NOMO-1 (cell line): ENCODE results near the gene C8G.
A peak's percentile ranks its signal among the peaks of the same experiment; 100 is the strongest.

Source experiments
- DNase-seq, 2 experiments: peaks; one replicate each; lab custom pipeline; 2025; ENCODE audit not compliant: unreplicated experiment in 2 of 2; lab: John Stamatoyannopoulos, UW

Gene C8G

DNA sequence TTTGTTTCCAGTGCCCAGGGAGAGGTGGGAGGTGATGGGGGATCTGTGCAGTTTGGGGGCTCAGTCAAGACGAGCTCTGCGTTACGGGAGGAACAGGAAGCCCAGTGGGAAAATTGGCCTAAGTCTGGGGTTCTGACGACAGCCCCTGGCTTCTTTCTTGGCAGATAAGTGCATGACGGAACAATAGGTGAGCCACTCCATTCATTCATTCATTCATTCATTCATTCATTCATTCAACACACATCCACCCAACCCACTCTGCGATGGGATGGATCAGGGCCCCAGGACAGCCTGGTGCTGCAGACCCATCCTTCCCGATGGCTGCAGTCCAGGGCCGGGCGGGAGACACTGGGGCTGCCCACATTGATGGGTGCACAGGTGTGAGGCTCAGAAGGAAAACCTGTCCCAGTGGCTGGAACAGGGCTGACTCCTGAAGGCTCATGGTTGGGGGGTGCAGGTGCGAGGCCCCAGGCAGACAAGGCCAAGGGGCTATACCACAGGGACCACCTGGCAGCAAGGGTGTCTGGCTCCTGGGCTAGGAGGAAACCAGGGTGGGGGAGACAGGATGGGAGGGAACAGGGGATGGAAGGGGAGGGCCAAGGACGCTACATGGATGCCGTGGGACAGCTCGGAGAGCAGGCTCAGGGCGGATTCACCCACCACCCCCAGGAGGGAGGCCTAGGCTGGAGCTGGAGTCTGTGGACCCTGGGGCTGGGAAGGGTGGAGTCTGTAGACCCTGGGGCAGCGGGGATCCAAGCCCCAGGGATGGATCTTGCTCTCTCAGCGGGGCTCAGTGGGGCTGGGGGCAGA lies 35.8 kb downstream of the C8G start:
- no peak for DNase-seq

DNA sequence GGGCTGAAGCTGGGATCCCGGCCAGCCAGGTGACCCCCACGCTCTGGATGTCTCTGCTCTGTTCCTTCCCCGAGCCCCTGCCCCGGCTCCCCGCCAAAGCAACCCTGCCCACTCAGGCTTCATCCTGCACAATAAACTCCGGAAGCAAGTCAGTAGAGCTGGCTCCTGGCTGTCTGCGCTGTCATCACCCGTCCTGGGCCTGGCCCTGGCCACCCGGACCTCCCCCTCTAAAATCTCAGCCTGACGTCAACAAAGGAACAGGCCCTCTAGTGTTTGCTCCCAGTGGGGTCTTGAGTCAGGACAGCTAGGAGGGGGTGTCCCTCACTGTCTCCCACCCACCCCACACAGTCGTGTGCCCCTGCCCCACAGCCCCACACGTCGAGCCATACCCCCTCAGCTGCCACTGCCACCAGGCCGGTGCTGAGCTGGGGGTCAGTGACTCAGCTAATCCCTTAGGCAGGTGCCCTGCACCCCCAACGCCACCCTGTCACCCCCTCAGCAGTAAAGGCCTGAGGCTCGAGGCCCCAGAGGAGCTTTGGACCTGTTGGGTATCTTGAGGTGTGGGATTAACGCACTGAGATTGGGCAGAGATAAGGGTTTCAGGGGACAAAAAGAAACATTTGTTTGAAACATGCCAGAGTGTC lies 36.7 kb downstream of the C8G start:
- DNase-seq, result no peak

GRCh38 chr9:136982232-136983051 lies 37.4 kb downstream of the C8G start, which contains the start of gene LCNL1:
LCNL1 (plus strand) TSS chr9:136982993; CDS start chr9:136983587, 594 bp downstream.
- no peak for DNase-seq

- DNase-seq, result no peak
Measured at GRCh38 chr9:136983167-136983566, 38.1 kb downstream of the C8G start.

DNA sequence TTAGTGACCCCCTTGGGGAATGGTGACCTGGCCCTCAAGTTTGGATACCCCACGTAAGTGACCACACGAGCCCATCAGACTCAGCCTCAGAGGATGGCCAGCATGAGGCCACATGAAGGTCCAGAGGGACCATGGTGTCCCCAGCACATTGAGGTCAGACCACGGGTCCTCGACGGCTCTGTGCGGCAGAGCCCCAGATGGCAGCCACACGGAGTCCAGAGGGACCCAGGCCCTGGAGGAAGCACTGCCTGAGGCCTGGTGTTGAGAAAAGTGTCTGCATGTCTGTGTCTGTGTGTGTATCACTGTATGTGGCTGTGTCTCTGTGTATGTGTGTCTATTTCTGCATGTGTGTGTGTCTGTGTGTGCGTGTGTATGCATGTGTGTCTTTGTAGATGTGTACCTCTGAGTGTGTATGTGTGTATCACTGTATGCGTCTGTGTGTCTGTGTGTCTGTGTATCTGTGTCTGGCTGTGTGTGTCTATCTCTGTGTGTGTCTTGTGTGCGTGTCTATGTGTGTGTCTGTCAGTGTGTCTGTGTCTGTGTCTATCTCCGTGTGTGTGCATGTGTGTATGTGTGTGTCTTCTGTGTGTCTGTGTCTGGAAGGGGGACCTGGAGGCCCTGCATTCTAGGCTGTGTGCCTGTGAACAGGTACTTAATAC lies 38.7 kb downstream of the C8G start:
- no peak for DNase-seq

GRCh38 chr9:136984464-136985026 lies 39.5 kb downstream of the C8G start:
- no peak for DNase-seq

- no peak for DNase-seq
Measured at GRCh38 chr9:136985027-136985602, 40.1 kb downstream of the C8G start.

DNA sequence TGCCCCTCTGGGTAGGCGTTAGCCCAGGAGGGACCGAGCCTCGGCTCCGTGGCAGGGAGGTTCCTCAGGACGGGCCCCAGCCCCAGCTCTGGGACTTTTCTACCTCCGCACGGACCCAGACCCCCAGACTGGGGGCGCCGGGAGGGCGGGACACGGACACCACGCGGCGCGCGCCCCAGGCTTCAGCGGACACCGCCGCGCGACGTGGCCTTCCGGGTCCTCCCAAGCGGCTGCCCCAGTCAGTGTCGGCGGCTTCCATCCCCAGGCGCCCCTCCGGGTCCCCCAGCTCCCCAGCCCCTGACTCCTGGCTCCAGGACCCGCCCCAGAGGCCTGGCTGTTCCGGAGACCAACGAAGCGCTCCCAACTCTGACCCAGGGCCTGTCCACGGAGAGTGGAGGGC lies 40.8 kb downstream of the C8G start:
- DNase-seq, result no peak

GRCh38 chr9:136988872-136989271 lies 43.8 kb downstream of the C8G start:
- DNase-seq, result no peak

DNA sequence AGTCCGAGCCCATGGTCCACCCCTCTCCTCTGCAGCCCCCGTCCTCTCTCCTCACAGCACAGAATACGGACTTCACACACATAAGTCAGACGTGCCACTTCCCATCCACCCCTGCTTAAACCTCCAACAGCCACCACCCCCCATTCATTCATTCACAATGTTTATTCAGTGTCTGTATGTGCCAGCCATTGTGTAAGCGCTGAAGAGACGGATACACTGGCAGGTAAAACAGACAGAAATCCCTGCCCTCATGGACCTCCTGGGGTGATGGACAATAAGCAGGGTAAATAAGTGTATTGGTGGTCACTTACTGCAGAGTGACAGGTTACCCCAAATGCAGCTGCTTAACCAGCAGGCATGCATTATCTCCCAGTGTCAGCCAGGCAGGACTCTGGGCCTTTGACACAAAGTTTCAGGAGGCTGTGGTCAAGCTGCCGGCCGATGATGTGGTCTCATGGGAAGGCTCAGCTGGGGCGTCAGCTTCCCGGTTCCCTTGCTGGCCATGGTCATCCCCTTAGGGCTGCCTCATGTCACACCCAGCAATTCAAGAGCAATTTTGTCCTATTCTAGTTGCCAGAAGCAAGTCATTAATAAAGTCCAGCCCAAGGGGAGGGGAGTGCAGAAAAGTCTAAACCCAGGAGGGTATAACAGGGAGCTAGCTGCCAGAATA lies 45.3 kb downstream of the C8G start:
- no peak for DNase-seq

DNA sequence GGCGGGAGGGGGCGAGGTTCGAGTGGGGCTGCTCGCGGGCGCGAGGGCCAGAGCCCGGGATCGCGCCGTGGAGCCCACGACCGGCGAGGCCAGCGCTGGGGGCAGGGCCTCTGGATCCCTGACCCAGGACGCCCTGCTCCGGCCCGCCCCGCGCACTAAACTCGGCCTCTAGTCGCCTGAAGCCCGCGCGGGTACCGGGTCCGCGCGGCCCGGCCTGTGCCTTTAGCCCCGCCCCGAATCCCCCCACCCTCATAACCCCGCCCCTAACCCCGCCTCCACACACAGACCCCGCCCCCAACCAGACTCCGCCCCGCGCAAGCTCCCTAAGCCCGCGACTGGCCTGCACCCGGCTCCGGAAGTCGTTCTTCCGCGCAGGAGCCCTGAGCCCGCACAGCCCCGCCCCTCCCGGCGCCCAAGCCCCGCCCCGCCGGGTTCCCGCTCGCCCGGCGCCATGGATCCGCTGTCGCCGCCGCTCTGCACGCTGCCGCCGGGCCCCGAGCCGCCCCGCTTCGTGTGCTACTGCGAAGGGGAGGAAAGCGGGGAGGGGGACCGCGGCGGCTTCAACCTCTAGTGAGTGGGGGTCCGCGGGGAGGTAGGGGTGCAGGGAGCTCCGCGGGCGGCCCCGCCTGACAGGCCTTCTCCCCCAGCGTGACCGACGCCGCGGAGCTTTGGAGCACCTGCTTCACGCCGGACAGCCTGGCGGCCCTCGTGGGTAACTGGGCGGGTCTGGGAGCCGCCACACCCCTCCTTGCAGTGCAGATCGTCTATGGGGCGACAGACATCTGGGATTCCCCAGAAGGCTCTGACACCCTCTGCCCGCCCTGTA lies 47.2 kb downstream of the C8G start, which contains the start of gene PAXX:
Gene PAXX, plus strand, starts transcription at position 430 of the 826 bp plus-strand sequence. Its CDS starts 22 bp downstream, at position 452.
- DNase-seq, result peak; percentile 88 to 98

DNA sequence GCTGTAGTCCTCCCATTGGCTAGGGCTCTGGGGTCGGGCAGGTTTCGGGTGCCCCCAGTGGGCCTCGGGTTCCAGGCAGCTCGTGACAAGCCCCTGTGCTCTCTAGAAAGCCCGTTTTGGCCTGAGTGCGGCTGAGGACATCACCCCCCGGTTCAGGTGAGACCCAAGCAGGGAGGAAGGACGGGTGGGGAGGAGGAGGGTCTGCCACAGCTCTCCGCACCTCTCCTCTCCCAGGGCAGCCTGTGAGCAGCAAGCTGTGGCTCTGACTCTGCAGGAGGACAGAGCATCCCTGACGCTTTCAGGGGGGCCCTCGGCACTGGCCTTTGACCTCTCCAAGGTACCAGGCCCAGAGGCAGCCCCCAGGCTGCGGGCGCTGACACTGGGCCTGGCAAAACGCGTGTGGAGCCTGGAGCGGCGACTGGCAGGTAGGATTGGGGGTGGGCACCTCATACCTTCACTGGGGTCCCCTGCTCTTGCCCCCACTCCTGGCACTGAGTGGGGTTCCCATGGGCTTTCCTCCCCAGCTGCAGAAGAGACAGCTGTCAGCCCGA lies 47.9 kb downstream of the C8G start:
- DNase-seq, result no peak

GRCh38 chr9:136994180-136994887 lies 49.3 kb downstream of the C8G start:
- no peak for DNase-seq

DNA sequence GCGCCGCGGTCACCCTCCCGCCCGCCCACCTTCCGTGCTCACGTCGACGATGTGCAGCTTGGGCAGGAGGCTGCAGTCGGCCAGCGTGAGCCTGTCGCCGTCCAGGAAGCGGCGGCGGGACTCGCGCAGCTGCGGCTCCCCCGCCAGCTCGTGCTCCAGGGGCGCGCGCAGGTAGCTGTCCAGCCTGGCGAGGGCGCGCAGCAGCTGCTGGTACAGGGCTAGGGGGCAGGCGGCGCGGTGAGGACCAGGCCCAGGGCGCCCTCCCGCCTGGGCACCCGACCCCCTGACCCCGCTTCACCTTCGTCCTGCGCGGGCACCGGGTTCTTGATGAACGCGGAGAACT lies 49.8 kb downstream of the C8G start:
- no peak for DNase-seq

DNA sequence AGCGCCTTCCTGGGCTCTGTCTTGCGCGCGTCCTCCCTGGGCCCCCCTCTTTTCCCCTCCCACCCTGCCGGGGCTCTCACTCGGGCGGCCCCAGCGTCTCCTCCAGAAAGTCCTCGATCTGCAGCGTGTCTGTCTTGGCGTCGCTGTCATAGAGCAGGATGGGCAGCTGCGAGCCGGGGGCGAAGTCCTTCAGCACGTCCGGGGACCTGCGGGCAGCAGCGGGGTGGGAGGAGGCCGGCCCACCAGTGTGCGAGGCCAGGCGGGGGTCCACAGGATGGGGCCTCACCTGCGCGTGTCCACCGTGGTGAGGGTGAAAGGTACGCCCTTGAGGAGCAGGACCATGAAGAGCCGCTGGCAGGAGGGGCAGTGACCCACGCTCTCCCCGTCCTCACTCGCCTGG lies 50.3 kb downstream of the C8G start:
- DNase-seq, result no peak

DNA sequence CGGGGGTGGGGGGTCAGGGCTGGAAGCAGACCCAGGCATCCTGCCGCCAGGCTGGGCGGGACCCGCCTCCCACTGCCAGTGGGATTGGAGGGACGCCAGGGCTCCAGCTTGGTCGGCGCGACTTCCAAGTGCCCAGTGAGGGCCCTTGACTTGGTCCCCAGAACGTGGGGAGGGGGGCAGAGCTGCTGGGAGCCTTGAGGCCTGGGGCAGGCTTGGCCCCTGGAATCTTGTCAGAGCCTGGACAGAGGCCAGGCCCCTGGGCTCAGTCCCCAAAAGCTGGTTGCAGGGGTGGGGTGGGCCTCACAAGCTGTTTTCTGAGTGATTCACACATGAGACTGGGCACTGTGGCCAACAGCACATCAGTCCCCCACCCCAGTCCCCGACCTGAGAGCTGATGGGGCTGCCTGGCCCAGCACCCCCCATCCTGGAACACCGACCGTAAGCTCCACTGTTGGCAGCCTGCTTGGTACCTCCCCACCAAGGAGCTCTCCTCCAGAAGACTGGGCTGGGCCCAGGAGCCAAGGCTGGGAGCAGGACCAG lies 50.8 kb downstream of the C8G start:
- DNase-seq, result no peak
